Measurements from ENCODE around the gene GPT2. TPM values are rescaled to one million over a fixed set of nuclear protein-coding genes. Genes with fewer than 3 reads are reported as not detected.

Gene GPT2
- total RNA-seq, 1 experiment from 2014 or later: 12.7 TPM

GRCh38 chr16:46974352-46974751, 90.2 kb downstream of the GPT2 start:
- ChIA-PET CTCF (no interaction called here), POLR2A (interaction anchor here (0.5 kb wide), 1 partner anchor 128 kb away, joined by 7 read pairs; no protein-coding TSS in a partner anchor)
- ATAC-seq: no peak
- Histone ChIP-seq H3K4me1 (ENCODE audit: control insufficient read depth, insufficient read depth, low read length) (peaks cover 17% of the 10 kb centered on the region), H3K36me3 (ENCODE audit: control insufficient read depth, insufficient read depth, low read length) (peaks cover 12% of the 10 kb centered on the region), H3K27ac (ENCODE audit: low read length) (peak overlapping the region; percentile 89), H3K27me3 (ENCODE audit: control insufficient read depth, insufficient read depth, low read length) (no peaks in the 10 kb centered on the region), H3K9me3 (ENCODE audit: control insufficient read depth, insufficient read depth, low read depth, low read length) (no peaks in the 10 kb centered on the region), H3K4me3 (ENCODE audit: low read depth in 2 of 2, low read length in 2 of 2) (peak overlapping the region; percentile 76 to 95)
- in situ Hi-C loops (cut with HindIII; ENCODE audit: low pct_unique_long_range_greater_than_20kb, low sequenced_read_pairs): no loop called here
- no peak for DNase-seq (ENCODE audit: low read depth, low spot score)
- no peak for TF ChIP-seq SIN3A (IDR thresholded peaks at IDR 0.05; ENCODE audit: borderline replicate concordance, insufficient read depth, low read depth, low read length)
- TF ChIP-seq POLR2AphosphoS5 (IDR thresholded peaks at IDR 0.05; ENCODE audit: low read depth, low read length): no peak
- intact Hi-C loops (cut with micrococcal nuclease; ENCODE audit: unreplicated experiment): no loop called here
- BruUV-seq (replicated peaks): no TSS peak

GRCh38 chr16:46975165-46975564, 91.0 kb downstream of the GPT2 start:
- Histone ChIP-seq H3K4me1 (ENCODE audit: control insufficient read depth, insufficient read depth, low read length) (peaks cover 17% of the 10 kb centered on the region), H3K4me3 (ENCODE audit: low read depth in 2 of 2, low read length in 2 of 2) (no peak overlapping the region), H3K27me3 (ENCODE audit: control insufficient read depth, insufficient read depth, low read length) (no peaks in the 10 kb centered on the region), H3K27ac (ENCODE audit: low read length) (no peak overlapping the region), H3K36me3 (ENCODE audit: control insufficient read depth, insufficient read depth, low read length) (peaks cover 9% of the 10 kb centered on the region), H3K9me3 (ENCODE audit: control insufficient read depth, insufficient read depth, low read depth, low read length) (no peaks in the 10 kb centered on the region)
- ChIA-PET POLR2A (no interaction called here), CTCF (interaction anchor here (0.7 kb wide), 1 partner anchor 42 kb away, joined by 8 read pairs; no protein-coding TSS in a partner anchor)
- no TSS peak for BruUV-seq (replicated peaks)
- TF ChIP-seq CTCF (IDR thresholded peaks at IDR 0.05): no peak
- TF ChIP-seq POLR2AphosphoS5 (IDR thresholded peaks at IDR 0.05; ENCODE audit: low read depth, low read length): no peak
- TF ChIP-seq TCF7L2 (IDR thresholded peaks at IDR 0.05; ENCODE audit: low read depth, low read length): no peak
- no peak for TF ChIP-seq SIN3A (IDR thresholded peaks at IDR 0.05; ENCODE audit: borderline replicate concordance, insufficient read depth, low read depth, low read length)
- no peak for TF ChIP-seq REST (IDR thresholded peaks at IDR 0.05; ENCODE audit: insufficient read depth in 1 of 2, low read depth in 2 of 2, low read length in 1 of 2)
- in situ Hi-C loops (cut with HindIII; ENCODE audit: low pct_unique_long_range_greater_than_20kb, low sequenced_read_pairs): no loop called here
- ATAC-seq: no peak
- no peak for DNase-seq (ENCODE audit: low read depth, low spot score)
- intact Hi-C loops (cut with micrococcal nuclease; ENCODE audit: unreplicated experiment): no loop called here

- in situ Hi-C loops (cut with HindIII; ENCODE audit: low pct_unique_long_range_greater_than_20kb, low sequenced_read_pairs) (no loop called here), intact Hi-C loops (cut with micrococcal nuclease; ENCODE audit: unreplicated experiment) (no loop called here)
- peaks cover 8% of the 10 kb centered on the region for H3K36me3 ChIP-seq (ENCODE audit: control insufficient read depth, insufficient read depth, low read length)
- peaks cover 17% of the 10 kb centered on the region for H3K4me1 ChIP-seq (ENCODE audit: control insufficient read depth, insufficient read depth, low read length)
- no peaks in the 10 kb centered on the region for H3K27me3 ChIP-seq (ENCODE audit: control insufficient read depth, insufficient read depth, low read length)
- no peak for ATAC-seq
- DNase-seq (ENCODE audit: low read depth, low spot score): no peak
- H3K27ac ChIP-seq (ENCODE audit: low read length): peak overlapping the region; percentile 48; the same call in 1 of the 2 replicates
- BruUV-seq (replicated peaks): no TSS peak
- H3K9me3 ChIP-seq (ENCODE audit: control insufficient read depth, insufficient read depth, low read depth, low read length): no peaks in the 10 kb centered on the region
- ChIA-PET POLR2A (no interaction called here), CTCF (no interaction called here)
- H3K4me3 ChIP-seq (ENCODE audit: low read depth in 2 of 2, low read length in 2 of 2): no peak overlapping the region
- TF ChIP-seq REST (IDR thresholded peaks at IDR 0.05; ENCODE audit: insufficient read depth in 1 of 2, low read depth in 2 of 2, low read length in 1 of 2) (no peak), POLR2AphosphoS5 (IDR thresholded peaks at IDR 0.05; ENCODE audit: low read depth, low read length) (no peak), SIN3A (IDR thresholded peaks at IDR 0.05; ENCODE audit: borderline replicate concordance, insufficient read depth, low read depth, low read length) (no peak), TCF7L2 (IDR thresholded peaks at IDR 0.05; ENCODE audit: low read depth, low read length) (no peak), CTCF (IDR thresholded peaks at IDR 0.05) (no peak)
Measured at GRCh38 chr16:46975908-46976470, 91.8 kb downstream of the GPT2 start.
